SKM-1 (cell line): ENCODE measurements around the gene SUMF1.

Experiments used
- DNase-seq: peaks from one replicate; lab custom pipeline; 2025; ENCODE audit not compliant: unreplicated experiment; lab: John Stamatoyannopoulos, UW

SUMF1 gene

DNA sequence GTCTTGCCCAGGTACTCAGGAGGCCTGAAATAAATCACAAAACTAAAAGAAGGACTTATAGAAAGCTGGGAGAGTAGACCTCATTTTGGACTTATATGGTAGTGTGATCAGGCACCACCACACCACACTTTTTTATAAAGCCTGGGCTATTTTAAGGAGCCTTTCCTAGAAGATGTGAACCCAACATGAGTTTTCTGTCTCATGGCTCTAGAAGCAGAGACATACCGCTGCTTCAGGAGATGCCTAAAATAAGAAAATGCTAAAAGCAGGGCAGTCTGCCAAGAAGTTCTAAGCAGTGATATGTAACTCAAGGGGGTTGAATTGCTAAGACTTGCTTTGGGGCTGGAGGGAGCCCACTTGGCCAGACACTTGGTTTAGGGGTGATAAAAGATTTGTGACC, 49.6 kb downstream of the SUMF1 start:
- no peak for DNase-seq

DNA sequence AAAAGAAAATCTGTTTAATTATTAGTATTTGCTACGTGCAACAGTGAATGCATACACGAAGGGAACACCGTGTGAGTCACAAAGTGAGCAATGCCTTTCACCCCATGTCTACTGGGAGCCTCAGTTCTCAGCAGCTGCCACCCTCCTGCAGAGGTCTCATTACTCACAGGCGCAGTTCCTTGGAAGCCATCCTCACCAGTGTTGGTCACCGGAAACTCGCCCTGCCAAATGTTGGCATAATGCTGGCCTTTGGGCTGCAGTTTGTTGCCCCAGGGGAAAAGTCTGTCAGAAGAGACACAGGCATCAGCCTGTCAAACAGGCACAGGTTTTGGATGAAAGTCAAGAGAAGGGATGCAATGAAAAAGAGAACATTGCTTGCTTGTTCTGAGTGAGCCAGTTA, 50.1 kb downstream of the SUMF1 start:
- DNase-seq = no peak

- no peak for DNase-seq
Observed at GRCh38 chr3:4416427-4416945, 50.6 kb downstream of the SUMF1 start.

DNA sequence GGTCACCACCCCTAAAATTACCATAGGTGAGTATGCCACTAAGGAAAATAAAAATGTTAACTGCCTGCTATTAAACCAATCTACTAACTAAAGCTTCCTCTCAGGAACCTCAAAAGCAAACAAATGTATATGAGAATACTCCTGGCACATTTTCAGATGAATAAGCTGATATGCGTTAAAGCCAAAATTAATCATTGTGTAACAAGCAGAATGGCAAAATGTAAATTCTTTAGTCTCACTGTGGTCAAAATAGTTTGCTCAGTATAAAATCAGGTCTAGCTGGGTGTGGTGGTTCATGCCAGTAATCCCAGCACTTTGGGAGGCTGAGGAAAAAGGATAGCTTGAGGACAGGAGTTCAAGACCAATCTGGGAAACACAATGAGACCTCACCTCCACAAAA, 53.6 kb downstream of the SUMF1 start:
- no peak for DNase-seq

- no peak for DNase-seq
Observed at GRCh38 chr3:4411833-4412232, 55.2 kb downstream of the SUMF1 start.

DNA sequence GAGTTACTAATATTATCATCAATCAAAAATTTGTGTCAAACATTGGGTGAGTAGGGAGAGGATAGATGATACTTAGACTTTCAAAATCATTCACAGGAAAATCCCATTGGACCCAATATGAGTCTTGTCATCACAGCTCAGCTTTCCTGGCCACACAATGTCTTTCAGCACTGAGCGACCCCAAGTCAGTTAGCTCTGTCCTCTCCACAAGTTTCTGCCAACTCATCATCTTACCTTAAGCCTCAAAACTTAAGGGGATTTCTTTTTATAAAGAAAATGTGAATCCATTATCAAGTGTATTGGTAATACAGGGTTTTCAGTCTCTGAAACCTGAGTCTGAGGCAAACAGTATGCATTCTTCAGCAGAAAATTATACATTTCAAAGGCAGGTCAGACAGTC, 55.8 kb downstream of the SUMF1 start:
- DNase-seq = no peak

- DNase-seq = no peak
Observed at GRCh38 chr3:4410606-4411005, 56.5 kb downstream of the SUMF1 start.

- DNase-seq = no peak
Observed at GRCh38 chr3:4409971-4410573, 57.0 kb downstream of the SUMF1 start.

DNA sequence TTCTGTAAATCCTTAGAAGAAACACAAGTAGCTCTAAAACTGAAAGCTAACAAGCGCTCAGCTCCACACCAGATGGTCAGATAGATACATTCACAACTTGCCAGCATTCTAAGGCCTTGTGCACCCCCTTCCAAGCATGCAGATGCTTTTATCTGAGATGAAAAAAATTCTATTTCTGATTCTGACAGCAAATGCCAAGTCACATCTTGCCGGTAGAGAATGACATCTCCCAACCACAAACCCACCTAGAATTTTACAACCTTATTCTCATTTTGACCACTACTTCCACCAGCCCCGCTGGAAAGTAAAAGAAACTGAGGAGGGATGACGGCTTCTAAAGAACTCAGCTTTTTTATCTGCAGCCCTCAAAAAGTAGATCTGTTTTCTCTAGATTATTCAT, 57.7 kb downstream of the SUMF1 start:
- no peak for DNase-seq

- DNase-seq = no peak
Observed at GRCh38 chr3:4408958-4409357, 58.1 kb downstream of the SUMF1 start.

GRCh38 chr3:4407941-4408340, 59.1 kb downstream of the SUMF1 start:
- no peak for DNase-seq

- no peak for DNase-seq
Observed at GRCh38 chr3:4406746-4407568, 60.1 kb downstream of the SUMF1 start.

GRCh38 chr3:4404881-4405280, 62.2 kb downstream of the SUMF1 start:
- no peak for DNase-seq

DNA sequence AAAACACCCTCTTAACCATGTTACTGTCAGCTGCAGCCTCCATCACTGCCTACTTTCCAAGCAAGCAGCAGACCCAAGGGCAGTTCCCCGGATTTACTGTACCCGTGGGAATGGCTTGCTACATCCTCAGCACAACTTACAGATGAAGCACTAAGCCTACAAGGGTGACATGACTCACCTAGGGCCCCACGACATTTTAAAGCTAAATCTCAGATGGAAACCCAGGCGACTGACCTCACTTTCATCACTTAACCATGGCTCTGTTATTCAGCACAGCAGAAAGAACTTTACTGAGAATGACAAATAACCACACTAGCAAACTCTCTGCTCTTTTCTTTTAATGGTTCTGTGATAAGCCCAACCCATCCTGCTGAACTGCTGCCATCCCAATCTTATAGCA, 65.6 kb downstream of the SUMF1 start:
- DNase-seq = no peak

GRCh38 chr3:4399476-4399875, 67.6 kb downstream of the SUMF1 start:
- no peak for DNase-seq

GRCh38 chr3:4398941-4399245, 68.2 kb downstream of the SUMF1 start:
- no peak for DNase-seq

GRCh38 chr3:4398120-4398940, 68.7 kb downstream of the SUMF1 start:
- no peak for DNase-seq

- DNase-seq = no peak
Observed at GRCh38 chr3:4397466-4397865, 69.6 kb downstream of the SUMF1 start.

- no peak for DNase-seq
Observed at GRCh38 chr3:4396542-4396941, 70.5 kb downstream of the SUMF1 start.

- no peak for DNase-seq
Observed at GRCh38 chr3:4396006-4396405, 71.1 kb downstream of the SUMF1 start.

DNA sequence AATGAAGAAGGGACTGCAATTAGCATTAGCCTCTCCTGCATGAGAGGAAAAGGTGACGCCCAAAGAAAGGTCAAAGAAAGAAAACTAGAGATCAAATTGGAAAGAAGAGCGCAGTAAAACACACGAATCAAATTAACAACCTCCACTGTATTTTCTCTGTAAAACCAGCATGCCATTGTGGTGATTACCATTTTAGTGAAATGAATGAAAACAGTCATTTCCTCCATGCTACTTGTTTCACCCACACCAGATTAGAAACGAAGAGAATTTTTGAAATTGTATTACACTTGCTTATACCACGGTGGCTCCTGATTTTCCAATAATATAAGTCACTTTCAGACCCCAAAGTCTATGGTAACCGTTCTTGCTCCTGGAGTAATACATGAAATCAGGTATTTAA, 71.6 kb downstream of the SUMF1 start:
- DNase-seq = no peak

DNA sequence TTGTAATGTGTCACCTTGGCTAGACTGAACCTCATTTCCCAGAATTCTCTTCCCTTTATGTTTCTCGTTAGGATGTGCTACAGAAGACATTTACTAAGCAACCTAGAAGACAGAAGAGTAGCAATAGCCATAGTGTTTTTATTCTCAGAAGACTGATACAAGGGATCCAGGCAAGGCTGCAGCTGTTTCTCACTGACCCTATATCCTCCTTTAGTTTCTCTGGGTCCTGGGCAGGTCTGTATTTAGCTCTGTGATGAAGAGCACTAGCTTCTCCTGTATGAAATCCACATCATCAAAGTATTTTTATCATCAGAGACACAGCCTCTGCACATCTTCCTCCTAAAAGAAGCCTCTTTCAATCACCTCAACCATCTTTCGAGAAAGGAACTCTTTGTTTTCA, 72.5 kb downstream of the SUMF1 start:
- no peak for DNase-seq
